HEK293 (cell line): ENCODE measurements around the gene HP.
"Not testable (repeated sequence)": the region's sequence is repeated elsewhere in the genome, so short reads cannot be mapped to it uniquely, and the experiment has no call there.

Experiments used
- CTCF ChIA-PET: fragments of 350-600 bp; formaldehyde crosslinking; extraction: SDS; loops from one replicate; lab custom pipeline; 2021; ENCODE audit warnings: antibody characterized with exemption; lab: Yijun Ruan, JAX
- POLR2A ChIA-PET: fragments of 300-600 bp; formaldehyde crosslinking; extraction: SDS; loops from one replicate; lab custom pipeline; 2020; ENCODE audit warnings: antibody characterized with exemption, inconsistent platforms; lab: Yijun Ruan, JAX
- H3K27ac ChIP-seq: fragments of 200-500 bp; sonication (Bioruptor generic); 2 replicates; pipeline ENCODE4 v1.5.1; 2014; ENCODE audit warnings: low read depth, low read length, control low read depth, inconsistent platforms; ENCODE audit errors: extremely low read depth
- H3K36me3 ChIP-seq, 2 experiments: fragments of 200-500 bp in 1 of 2; sonication (Bioruptor generic) in 1 of 2; 1 replicate in 1 of 2; 2 replicates in 1 of 2; pipeline ENCODE4 v1.5.1; 2014 to 2017; ENCODE audit warnings: inconsistent platforms in 2 of 2, low read length in 2 of 2; ENCODE audit not compliant: control insufficient read depth in 2 of 2, insufficient read depth in 1 of 2
- H3K4me1 ChIP-seq: fragments of 200-500 bp; sonication (Bioruptor generic); 2 replicates; pipeline ENCODE4 v1.5.1; 2014; ENCODE audit warnings: mild to moderate bottlenecking, low read length, inconsistent platforms; ENCODE audit not compliant: control insufficient read depth, insufficient read depth
- H3K4me3 ChIP-seq: 2 replicates; pipeline ENCODE4 v1.5.1; 2011; ENCODE audit warnings: low read depth, mild to moderate bottlenecking, control low read depth, low read length, moderate library complexity
- H3K9me3 ChIP-seq: fragments of 200-500 bp; sonication (Bioruptor generic); 2 replicates; pipeline ENCODE4 v1.5.1; 2014; ENCODE audit warnings: low read depth, low read length, inconsistent platforms; ENCODE audit not compliant: control insufficient read depth, insufficient read depth
- GFI1B ChIP-seq: fragments of 450-650 bp; formaldehyde crosslinking; IDR thresholded peaks from 2 replicates; pipeline ENCODE4 v1.5.1; 2016; ENCODE audit warnings: missing biosample characterization, missing genetic modification characterization
- PRDM6 ChIP-seq: fragments of 450-650 bp; formaldehyde crosslinking; IDR thresholded peaks from 2 replicates; pipeline ENCODE4 v1.5.1; 2017; ENCODE audit warnings: missing biosample characterization, missing genetic modification characterization
- TCF7L2 ChIP-seq: IDR thresholded peaks from 2 replicates; pipeline ENCODE4 v1.6.1; 2011; ENCODE audit warnings: low read depth, mild to moderate bottlenecking, inconsistent platforms, low read length, moderate library complexity, borderline replicate concordance
- ZBTB17 ChIP-seq: fragments of 450-650 bp; formaldehyde crosslinking; IDR thresholded peaks from 2 replicates; pipeline ENCODE4 v1.5.1; 2016; ENCODE audit warnings: missing biosample characterization, missing genetic modification characterization
- ZBTB44 ChIP-seq: fragments of 450-650 bp; IDR thresholded peaks from 2 replicates; pipeline ENCODE4 v1.5.1; 2018; ENCODE audit warnings: missing biosample characterization, mild to moderate bottlenecking, missing genetic modification characterization
- ZNF10 ChIP-seq: fragments of 450-650 bp; formaldehyde crosslinking; IDR thresholded peaks from 2 replicates; pipeline ENCODE4 v1.5.1; 2017; ENCODE audit warnings: missing biosample characterization, missing genetic modification characterization
- ZNF169 ChIP-seq: fragments of 450-650 bp; formaldehyde crosslinking; IDR thresholded peaks from 2 replicates; pipeline ENCODE4 v1.5.1; 2016; ENCODE audit warnings: missing biosample characterization, missing genetic modification characterization
- ZNF292 ChIP-seq: fragments of 450-650 bp; formaldehyde crosslinking; IDR thresholded peaks from 2 replicates; pipeline ENCODE4 v1.5.1; 2016; ENCODE audit warnings: low read depth, missing biosample characterization, missing genetic modification characterization, borderline replicate concordance
- ZNF311 ChIP-seq: fragments of 450-650 bp; formaldehyde crosslinking; IDR thresholded peaks from 2 replicates; pipeline ENCODE4 v1.5.1; 2017; ENCODE audit warnings: missing biosample characterization, missing genetic modification characterization, borderline replicate concordance
- ZNF529 ChIP-seq: fragments of 450-650 bp; formaldehyde crosslinking; IDR thresholded peaks from 2 replicates; pipeline ENCODE4 v1.5.1; 2017; ENCODE audit warnings: missing genetic modification characterization, missing biosample characterization; ENCODE audit not compliant: insufficient replicate concordance
- ZNF544 ChIP-seq: fragments of 450-650 bp; formaldehyde crosslinking; IDR thresholded peaks from 2 replicates; pipeline ENCODE4 v1.5.0; 2017; ENCODE audit warnings: missing biosample characterization, missing genetic modification characterization
- ZNF624 ChIP-seq: fragments of 450-650 bp; formaldehyde crosslinking; IDR thresholded peaks from 2 replicates; pipeline ENCODE4 v1.5.1; 2017; ENCODE audit warnings: missing biosample characterization, missing genetic modification characterization
- ZNF654 ChIP-seq: fragments of 450-650 bp; formaldehyde crosslinking; IDR thresholded peaks from 2 replicates; pipeline ENCODE4 v1.5.1; 2016; ENCODE audit warnings: low read depth, missing biosample characterization, missing genetic modification characterization
- ZNF664 ChIP-seq: fragments of 450-650 bp; formaldehyde crosslinking; IDR thresholded peaks from 2 replicates; pipeline ENCODE4 v1.5.1; 2016; ENCODE audit warnings: missing biosample characterization, missing genetic modification characterization
- ZNF670 ChIP-seq: fragments of 450-650 bp; formaldehyde crosslinking; IDR thresholded peaks from 2 replicates; pipeline ENCODE4 v1.5.1; 2016; ENCODE audit warnings: missing biosample characterization, missing genetic modification characterization, low read depth
- ZNF76 ChIP-seq: fragments of 450-650 bp; formaldehyde crosslinking; IDR thresholded peaks from 2 replicates; pipeline ENCODE4; 2016; ENCODE audit warnings: low read depth, missing biosample characterization, missing genetic modification characterization, borderline replicate concordance
- ZNF768 ChIP-seq: fragments of 450-650 bp; formaldehyde crosslinking; IDR thresholded peaks from 2 replicates; pipeline ENCODE4 v1.5.1; 2018; ENCODE audit warnings: missing biosample characterization, mild to moderate bottlenecking, missing genetic modification characterization
- ZXDB ChIP-seq: fragments of 450-650 bp; formaldehyde crosslinking; IDR thresholded peaks from 2 replicates; pipeline ENCODE4 v1.5.1; 2016; ENCODE audit warnings: missing biosample characterization, missing genetic modification characterization
- TF ChIP-seq, protein P1 (sequence below): fragments of 450-650 bp; formaldehyde crosslinking; IDR thresholded peaks from 2 replicates; pipeline ENCODE4 v1.5.1; 2016; ENCODE audit warnings: missing biosample characterization, missing genetic modification characterization, borderline replicate concordance
- TF ChIP-seq, protein P2 (sequence below): fragments of 450-650 bp; formaldehyde crosslinking; IDR thresholded peaks from 2 replicates; pipeline ENCODE4 v1.5.1; 2016; ENCODE audit warnings: missing biosample characterization, missing genetic modification characterization

The HP gene

GRCh38 chr16:72051818-72052217 lies 2.5 kb upstream of the HP start (continued):
- no peak for TF ChIP-seq ZNF768
- no peak for TF ChIP-seq TCF7L2
- TF ChIP-seq ZNF292: no peak
- no peak for TF ChIP-seq ZNF670 (tag by site-specific recombination)
- no peak for TF ChIP-seq ZNF664 (tag by site-specific recombination)
- no peak for TF ChIP-seq GFI1B

GRCh38 chr16:72055911-72056310 lies 1.6 kb downstream of the HP start:
- H3K9me3 ChIP-seq: no peaks in the 10 kb centered on the region
- ChIA-PET POLR2A (no interaction called here), CTCF (interaction anchor here (0.7 kb wide), 1 partner anchor 18 kb away, joined by 3 read pairs; no protein-coding TSS in a partner anchor)
- H3K4me3 ChIP-seq: no peak overlapping the region
- no peaks in the 10 kb centered on the region for H3K36me3 ChIP-seq
- H3K4me1 ChIP-seq: no peaks in the 10 kb centered on the region
- no peak overlapping the region for H3K27ac ChIP-seq
- no peak for TF ChIP-seq PRDM6
- TF ChIP-seq, protein P1, sequence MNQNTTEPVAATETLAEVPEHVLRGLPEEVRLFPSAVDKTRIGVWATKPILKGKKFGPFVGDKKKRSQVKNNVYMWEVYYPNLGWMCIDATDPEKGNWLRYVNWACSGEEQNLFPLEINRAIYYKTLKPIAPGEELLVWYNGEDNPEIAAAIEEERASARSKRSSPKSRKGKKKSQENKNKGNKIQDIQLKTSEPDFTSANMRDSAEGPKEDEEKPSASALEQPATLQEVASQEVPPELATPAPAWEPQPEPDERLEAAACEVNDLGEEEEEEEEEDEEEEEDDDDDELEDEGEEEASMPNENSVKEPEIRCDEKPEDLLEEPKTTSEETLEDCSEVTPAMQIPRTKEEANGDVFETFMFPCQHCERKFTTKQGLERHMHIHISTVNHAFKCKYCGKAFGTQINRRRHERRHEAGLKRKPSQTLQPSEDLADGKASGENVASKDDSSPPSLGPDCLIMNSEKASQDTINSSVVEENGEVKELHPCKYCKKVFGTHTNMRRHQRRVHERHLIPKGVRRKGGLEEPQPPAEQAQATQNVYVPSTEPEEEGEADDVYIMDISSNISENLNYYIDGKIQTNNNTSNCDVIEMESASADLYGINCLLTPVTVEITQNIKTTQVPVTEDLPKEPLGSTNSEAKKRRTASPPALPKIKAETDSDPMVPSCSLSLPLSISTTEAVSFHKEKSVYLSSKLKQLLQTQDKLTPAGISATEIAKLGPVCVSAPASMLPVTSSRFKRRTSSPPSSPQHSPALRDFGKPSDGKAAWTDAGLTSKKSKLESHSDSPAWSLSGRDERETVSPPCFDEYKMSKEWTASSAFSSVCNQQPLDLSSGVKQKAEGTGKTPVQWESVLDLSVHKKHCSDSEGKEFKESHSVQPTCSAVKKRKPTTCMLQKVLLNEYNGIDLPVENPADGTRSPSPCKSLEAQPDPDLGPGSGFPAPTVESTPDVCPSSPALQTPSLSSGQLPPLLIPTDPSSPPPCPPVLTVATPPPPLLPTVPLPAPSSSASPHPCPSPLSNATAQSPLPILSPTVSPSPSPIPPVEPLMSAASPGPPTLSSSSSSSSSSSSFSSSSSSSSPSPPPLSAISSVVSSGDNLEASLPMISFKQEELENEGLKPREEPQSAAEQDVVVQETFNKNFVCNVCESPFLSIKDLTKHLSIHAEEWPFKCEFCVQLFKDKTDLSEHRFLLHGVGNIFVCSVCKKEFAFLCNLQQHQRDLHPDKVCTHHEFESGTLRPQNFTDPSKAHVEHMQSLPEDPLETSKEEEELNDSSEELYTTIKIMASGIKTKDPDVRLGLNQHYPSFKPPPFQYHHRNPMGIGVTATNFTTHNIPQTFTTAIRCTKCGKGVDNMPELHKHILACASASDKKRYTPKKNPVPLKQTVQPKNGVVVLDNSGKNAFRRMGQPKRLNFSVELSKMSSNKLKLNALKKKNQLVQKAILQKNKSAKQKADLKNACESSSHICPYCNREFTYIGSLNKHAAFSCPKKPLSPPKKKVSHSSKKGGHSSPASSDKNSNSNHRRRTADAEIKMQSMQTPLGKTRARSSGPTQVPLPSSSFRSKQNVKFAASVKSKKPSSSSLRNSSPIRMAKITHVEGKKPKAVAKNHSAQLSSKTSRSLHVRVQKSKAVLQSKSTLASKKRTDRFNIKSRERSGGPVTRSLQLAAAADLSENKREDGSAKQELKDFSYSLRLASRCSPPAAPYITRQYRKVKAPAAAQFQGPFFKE (tag by site-specific recombination): no peak
- TF ChIP-seq ZNF10 (tag by site-specific recombination): no peak
- TF ChIP-seq ZNF76 (tag by site-specific recombination): no peak
- TF ChIP-seq ZNF169: no peak
- no peak for TF ChIP-seq ZXDB (tag by site-specific recombination)
- no peak for TF ChIP-seq ZNF624
- TF ChIP-seq ZBTB44 (tag by site-specific recombination): no peak
- TF ChIP-seq ZNF529 (tag by site-specific recombination): no peak
- no peak for TF ChIP-seq ZNF654 (tag by site-specific recombination)
- TF ChIP-seq ZBTB17 (tag by site-specific recombination): no peak
- TF ChIP-seq ZNF544 (tag by site-specific recombination): no peak
- TF ChIP-seq, protein P2, sequence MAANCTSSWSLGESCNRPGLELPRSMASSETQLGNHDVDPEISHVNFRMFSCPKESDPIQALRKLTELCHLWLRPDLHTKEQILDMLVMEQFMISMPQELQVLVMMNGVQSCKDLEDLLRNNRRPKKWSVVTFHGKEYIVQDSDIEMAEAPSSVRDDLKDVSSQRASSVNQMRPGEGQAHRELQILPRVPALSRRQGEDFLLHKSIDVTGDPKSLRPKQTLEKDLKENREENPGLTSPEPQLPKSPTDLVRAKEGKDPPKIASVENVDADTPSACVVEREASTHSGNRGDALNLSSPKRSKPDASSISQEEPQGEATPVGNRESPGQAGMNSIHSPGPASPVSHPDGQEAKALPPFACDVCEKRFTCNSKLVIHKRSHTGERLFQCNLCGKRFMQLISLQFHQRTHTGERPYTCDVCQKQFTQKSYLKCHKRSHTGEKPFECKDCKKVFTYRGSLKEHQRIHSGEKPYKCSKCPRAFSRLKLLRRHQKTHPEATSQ (tag by site-specific recombination): no peak
- TF ChIP-seq ZNF311 (tag by site-specific recombination): no peak

GRCh38 chr16:72057313-72057712 lies 3.0 kb downstream of the HP start:
- H3K4me3 ChIP-seq, POLR2A ChIA-PET, H3K27ac ChIP-seq, H3K9me3 ChIP-seq, H3K4me1 ChIP-seq, H3K36me3 ChIP-seq, CTCF ChIA-PET: not testable (repeated sequence)

- H3K27ac ChIP-seq, H3K4me3 ChIP-seq, H3K4me1 ChIP-seq, H3K36me3 ChIP-seq, CTCF ChIA-PET, POLR2A ChIA-PET, H3K9me3 ChIP-seq: not testable (repeated sequence)
Measured at GRCh38 chr16:72059060-72059459, 4.8 kb downstream of the HP start.
